ENCODE measurements around the gene NELFCD.
"Not testable (repeated sequence)": the region's sequence is repeated elsewhere in the genome, so short reads cannot be mapped to it uniquely, and the experiment has no call there.

The NELFCD gene

GRCh38 chr20:58973866-58974265, 7.2 kb upstream of the NELFCD start:
- no peak for DNase-seq (ENCODE audit: low read depth)

DNA sequence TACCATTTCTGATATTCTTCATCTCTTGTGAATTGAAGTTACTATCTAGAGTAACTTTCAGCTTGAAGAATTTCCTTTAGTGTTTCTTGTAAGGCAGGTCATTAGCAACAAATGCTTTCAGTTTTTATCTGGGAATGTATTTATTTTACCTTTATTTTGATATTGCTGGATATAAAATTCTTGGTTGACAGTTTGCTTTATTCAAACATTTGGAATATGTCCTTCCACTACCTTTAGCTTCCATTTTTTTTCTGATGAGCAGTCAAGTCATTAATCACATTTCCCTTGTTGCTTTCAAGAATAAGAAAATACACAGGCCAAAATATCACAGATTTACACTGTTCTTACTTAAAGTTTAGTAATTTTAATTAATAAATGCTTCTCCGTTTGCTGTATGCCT, 5.7 kb upstream of the NELFCD start:
- DNase-seq (ENCODE audit: low read depth), result no peak

GRCh38 chr20:58976061-58976730, 4.9 kb upstream of the NELFCD start:
- DNase-seq (ENCODE audit: low read depth), result no peak

- DNase-seq (ENCODE audit: low read depth), result no peak
Observed at GRCh38 chr20:58978351-58979190, 2.5 kb upstream of the NELFCD start.

GRCh38 chr20:58981628-58982364, 740 bp downstream of the NELFCD start:
- peak; percentile 26 for DNase-seq (ENCODE audit: low read depth)

DNA sequence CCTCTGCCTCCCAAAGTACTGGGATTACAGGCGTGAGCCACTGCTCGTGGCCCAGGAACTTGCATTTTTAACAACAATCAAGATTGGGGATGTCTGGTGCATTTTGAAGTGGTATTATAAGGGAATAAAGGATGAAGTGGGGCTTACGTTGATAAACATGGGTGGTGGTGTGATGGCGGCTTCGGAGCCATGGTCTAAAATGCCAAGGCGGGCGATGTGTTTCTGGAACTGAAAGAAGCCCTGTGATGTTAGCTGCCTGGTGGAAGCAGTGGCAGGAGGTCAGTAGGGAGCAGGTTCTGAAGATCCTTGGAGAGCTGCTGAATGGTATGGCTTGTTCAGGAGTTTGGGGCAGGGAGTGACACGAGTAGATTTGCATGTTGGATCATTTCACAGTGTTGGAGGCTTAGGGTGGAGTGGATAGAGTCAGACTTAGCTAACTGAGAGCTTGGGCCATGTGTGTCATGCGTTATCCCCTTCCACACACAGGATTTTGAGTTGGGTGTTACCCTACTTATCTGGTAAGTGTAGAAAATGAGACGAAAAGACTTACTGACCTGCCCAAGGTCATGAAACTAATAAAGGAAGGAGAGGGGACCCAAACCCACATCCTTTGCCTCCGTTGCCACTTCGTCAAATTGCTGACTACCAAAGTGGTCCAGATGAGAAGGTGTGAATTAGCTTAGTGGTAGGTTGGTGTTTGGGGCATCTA, 1.5 kb downstream of the NELFCD start:
- DNase-seq (ENCODE audit: low read depth), result no peak

- DNase-seq (ENCODE audit: low read depth), result not testable (repeated sequence)
Observed at GRCh38 chr20:58983115-58983468, 2.0 kb downstream of the NELFCD start.

DNA sequence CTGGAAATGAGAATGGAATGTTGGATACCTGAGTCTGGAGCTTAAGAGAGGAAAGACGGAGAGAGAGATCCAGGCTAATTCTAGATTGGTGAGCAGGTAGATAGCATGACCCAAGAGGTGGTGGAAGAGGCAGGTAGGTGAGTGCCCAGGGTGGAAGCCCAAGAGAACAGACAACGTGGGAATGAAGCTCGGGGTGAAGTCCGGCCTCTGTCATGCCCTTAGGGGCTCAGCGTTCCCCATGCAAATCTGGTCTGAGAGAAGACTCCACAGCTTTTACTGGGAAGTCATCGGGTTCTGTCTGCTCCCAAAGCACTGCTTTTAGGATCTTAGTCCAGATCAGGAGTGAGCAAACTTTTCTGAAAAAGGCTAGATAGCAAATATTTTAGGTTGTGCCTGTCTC, 3.6 kb downstream of the NELFCD start:
- no peak for DNase-seq (ENCODE audit: low read depth)

DNA sequence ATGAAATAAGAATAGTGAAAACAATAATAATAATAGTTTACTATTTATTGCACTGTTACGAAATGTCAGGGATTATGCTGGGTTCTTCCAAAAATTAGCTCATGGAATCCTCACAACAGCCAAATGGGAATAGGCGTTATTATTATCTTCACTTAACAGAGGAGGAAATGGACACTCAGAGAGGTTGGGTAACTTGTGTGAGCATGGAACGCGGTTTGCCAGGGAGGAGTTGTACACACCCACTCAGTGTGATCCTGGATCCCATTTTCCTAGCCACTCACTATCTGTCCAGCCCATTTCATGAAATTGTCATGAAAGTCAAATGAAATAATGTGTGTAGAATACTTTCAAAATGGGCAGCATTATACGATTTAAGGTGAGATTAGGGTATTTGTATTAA, 4.6 kb downstream of the NELFCD start:
- no peak for DNase-seq (ENCODE audit: low read depth)

DNA sequence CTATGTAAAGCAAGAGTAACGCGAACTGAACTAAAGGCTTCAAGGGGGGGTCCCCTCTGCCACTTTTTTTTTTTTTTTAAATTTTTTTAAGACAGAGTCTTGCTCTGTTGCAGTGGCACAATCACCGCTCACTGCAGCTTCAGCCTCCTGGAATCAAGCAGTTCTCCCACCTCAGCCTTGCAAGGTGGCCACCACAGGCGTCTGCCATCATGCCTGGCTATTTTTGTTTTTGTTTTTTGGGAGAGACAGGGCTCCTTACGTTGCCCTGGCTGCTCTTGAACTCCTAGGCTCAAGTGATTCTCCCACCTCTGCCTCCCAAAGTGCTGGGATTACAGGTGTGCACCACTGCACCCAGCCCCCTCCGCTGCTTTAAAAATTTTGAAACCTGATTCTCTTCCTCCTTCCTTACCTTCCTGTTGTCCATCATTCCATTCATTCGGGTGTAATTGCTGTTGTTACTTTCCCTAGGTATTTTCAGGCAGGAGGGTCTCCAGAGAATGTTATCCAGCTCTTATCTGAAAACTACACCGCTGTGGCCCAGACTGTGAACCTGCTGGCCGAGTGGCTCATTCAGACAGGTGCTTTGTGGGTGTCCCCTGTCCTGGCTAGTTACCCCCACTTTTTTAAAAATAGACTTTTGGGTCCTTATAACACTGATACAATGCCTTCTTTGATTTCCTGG, 5.4 kb downstream of the NELFCD start:
- no peak for DNase-seq (ENCODE audit: low read depth)

DNA sequence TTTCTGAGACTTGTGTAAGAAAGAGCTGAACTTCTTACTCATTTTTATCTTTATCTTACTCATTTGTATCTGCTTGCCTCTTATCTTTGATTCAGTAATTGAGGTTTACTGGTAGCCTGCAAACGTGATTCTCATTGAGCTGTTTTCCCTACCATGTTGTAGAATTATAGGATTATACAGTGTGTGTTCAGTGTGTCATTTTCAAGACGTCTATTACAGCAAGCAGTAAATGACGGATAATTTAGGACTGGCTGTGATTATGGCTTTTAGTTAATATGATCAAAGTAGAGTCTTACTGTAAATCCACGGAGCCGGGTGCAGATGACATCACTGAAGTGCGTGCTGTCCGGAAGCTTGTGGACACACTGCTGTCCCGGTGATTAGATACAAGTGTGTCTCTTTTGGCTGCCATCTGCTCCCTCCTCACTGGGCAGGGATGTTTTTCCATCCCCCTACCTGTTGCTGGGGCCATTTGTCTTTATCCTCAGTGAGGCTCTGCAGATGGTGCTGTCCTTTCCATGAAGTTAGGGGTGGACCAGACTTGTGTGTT, 6.0 kb downstream of the NELFCD start:
- DNase-seq (ENCODE audit: low read depth), result no peak

- DNase-seq (ENCODE audit: low read depth), result no peak
Observed at GRCh38 chr20:58987790-58988564, 6.9 kb downstream of the NELFCD start.

- DNase-seq (ENCODE audit: low read depth), result no peak
Observed at GRCh38 chr20:58988565-58988882, 7.5 kb downstream of the NELFCD start.

DNA sequence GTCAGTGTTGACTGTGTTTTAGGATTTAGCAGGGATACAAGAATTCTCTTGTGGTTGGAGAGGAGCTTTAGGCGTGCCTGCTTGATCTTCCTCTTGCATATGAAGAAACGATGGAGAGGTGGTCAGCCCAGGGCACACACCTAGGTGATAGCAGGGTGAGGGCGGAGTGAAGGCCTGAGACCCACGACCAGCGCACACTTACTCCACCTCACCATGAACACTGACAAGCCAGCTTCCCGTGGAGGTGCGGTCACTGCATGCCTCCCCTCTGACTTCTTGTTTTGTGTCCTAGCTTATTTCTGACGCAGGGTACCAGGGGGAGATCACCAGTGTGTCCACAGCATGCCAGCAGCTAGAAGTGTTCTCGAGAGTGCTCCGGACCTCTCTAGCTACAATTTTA, 8.1 kb downstream of the NELFCD start:
- DNase-seq (ENCODE audit: low read depth), result no peak

DNA sequence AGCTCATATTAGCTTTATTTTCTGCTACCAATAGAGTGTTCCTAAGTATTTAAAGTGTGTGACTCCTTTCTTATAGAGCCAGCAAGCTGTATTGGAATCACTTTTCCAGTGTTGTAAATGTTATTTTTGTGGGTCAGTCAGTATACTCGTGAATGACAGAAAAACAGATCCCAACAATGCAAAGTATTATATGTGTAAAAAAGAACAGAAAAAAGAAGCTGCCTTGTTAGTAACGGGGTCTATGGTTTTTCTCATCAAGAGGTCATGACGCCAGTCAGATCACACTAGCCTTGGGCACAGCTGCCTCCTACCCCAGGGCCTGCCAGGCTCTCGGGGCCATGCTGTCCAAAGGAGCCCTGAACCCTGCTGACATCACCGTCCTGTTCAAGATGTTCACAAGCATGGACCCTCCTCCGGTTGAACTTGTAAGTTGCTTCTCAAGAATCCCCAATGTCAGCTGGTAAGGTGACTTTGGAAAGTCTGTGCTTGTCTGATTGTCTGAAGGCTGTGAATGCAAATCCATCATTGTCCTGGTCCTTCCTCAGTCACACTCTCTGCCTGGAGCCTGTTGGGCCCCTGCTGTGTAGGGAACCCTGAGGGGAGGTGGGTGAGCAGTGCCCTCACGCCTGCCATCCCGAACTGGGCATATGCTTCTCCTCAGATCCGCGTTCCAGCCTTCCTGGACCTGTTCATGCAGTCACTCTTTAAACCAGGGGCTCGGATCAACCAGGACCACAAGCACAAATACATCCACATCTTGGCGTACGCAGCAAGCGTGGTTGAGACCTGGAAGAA, 9.8 kb downstream of the NELFCD start:
- no peak for DNase-seq (ENCODE audit: low read depth)

GRCh38 chr20:58991715-58992114, 10.7 kb downstream of the NELFCD start:
- DNase-seq (ENCODE audit: low read depth), result no peak

DNA sequence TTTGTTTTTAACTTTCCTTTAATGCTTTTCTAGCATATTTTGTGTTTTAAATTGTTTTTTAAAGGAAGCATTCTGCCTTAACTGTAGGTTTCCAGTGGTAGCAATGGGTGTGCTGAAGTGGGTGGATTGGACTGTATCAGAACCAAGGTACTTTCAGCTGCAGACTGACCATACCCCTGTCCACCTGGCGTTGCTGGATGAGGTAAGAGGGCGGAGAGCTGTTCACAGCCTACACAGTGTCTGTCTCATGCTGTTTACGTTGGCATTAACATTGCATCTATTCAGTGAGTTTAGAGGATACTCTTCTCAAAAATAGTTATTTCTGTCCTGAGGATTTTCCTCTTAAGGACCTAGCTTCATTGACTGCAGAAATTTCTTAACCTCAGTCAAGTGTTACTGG, 11.9 kb downstream of the NELFCD start:
- DNase-seq (ENCODE audit: low read depth), result no peak

DNA sequence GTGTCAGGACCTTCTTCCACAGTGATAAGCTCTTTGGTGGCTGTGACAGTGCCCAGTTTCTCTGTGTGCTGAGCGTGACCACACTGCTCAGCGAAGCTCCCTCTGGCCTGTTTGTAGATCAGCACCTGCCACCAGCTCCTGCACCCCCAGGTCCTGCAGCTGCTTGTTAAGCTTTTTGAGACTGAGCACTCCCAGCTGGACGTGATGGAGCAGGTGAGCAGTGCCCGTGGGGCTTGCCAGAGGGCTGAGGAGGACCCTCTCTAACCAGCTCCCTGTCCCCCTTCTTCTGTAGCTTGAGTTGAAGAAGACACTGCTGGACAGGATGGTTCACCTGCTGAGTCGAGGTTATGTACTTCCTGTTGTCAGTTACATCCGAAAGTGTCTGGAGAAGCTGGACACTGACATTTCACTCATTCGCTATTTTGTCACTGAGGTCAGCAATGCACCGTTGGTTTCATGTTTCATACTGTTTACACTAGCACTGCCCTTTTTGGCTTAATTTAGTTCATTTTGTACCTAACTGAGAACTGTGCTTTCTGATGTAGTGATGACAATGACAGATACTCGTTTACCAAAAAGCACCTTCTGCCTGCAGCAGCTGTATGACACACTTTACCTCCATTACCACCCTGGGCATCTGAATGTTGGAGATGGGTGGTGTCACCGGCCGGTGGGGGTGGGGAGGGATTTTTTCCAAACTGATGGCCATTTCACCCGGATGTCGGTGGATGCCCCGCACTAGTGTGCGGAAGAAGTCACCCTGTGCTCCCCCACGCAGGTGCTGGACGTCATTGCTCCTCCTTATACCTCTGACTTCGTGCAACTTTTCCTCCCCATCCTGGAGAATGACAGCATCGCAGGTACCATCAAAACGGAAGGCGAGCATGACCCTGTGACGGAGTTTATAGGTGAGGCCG, 12.5 kb downstream of the NELFCD start:
- no peak for DNase-seq (ENCODE audit: low read depth)
